MM.1S (cell line): Measurements from ENCODE around the gene DHRSX.

ENCODE experiments used
- CTCF ChIP-seq: fragments of 300-600 bp; sonication (generic); IDR thresholded peaks from 2 replicates; pipeline ENCODE4 v1.5.1; 2016; ENCODE audit warnings: antibody characterized with exemption, low read length, mixed read lengths
- EZH2 ChIP-seq: fragments of 300-600 bp; sonication (generic); optimal IDR thresholded peaks from 2 replicates; pipeline ENCODE3; 2017; ENCODE audit warnings: low read depth, mild to moderate bottlenecking, antibody characterized with exemption, low read length, mixed read lengths
- EZH2phosphoT487 ChIP-seq: fragments of 300-600 bp; sonication (generic); IDR thresholded peaks from 2 replicates; pipeline ENCODE4 v1.6.1; 2018; ENCODE audit warnings: antibody characterized with exemption, low read length

DNA sequence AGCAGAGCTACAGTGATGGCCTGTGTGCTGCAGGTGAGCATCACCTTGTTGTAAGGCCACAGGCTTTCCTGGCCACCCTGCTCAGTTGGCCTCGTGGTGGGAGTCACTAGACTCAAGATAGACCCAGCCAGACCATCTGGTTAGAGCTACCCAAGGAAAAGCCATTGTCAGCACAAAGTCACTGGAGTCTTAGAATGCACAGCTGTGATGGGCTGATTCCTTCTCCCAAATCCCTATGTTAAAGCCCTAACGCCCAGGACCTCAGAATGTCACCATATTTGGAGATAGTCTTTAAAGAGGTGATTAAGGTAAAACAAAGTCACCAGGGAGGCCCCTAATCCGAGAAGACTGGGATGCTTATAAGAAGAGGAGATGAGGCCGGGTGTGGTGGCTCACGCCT is 173.4 kb downstream of the DHRSX start:
- TF ChIP-seq EZH2phosphoT487 (no peak), EZH2 (no peak), CTCF (no peak)
